Panc1 (cell line): ENCODE measurements around the gene SLC7A9.

Experiments used
- CTCF ChIP-seq: fragments of 450-650 bp; IDR thresholded peaks from 2 replicates; pipeline ENCODE4 v1.5.1; 2017; ENCODE audit warnings: mild to moderate bottlenecking
- POLR2AphosphoS5 ChIP-seq: IDR thresholded peaks from 2 replicates; pipeline ENCODE4 v1.6.1; 2012; ENCODE audit warnings: mild to moderate bottlenecking, low read depth, low read length, moderate library complexity
- REST ChIP-seq, 2 experiments: IDR thresholded peaks; 2 replicates each; pipeline ENCODE4 v1.6.1; 2011 to 2012; ENCODE audit warnings: low read depth in 2 of 2, control low read depth in 1 of 2, low read length in 1 of 2, mild to moderate bottlenecking in 1 of 2, moderate library complexity in 1 of 2; ENCODE audit not compliant: insufficient read depth in 1 of 2
- SIN3A ChIP-seq: IDR thresholded peaks from 2 replicates; pipeline ENCODE4 v1.6.1; 2012; ENCODE audit warnings: low read depth, mild to moderate bottlenecking, low read length, moderate library complexity, borderline replicate concordance; ENCODE audit not compliant: insufficient read depth
- TCF7L2 ChIP-seq: IDR thresholded peaks from 2 replicates; pipeline ENCODE4 v1.6.1; 2011; ENCODE audit warnings: mild to moderate bottlenecking, low read depth, low read length, inconsistent platforms

GRCh38 chr19:32819419-32820400 lies 49.9 kb downstream of the SLC7A9 start:
- TF ChIP-seq CTCF (no peak), POLR2AphosphoS5 (no peak), REST (IDR thresholded peaks at IDR 0.05; ENCODE audit: insufficient read depth in 1 of 2, low read depth in 2 of 2, low read length in 1 of 2) (no peak), SIN3A (no peak), TCF7L2 (no peak)
